Uterus (tissue), 2 donors: ENCODE measurements around the gene ESPNL.

Experiments
- POLR2A ChIP-seq, 2 donors: fragments of 450-650 bp; IDR thresholded peaks; one replicate each; pipeline ENCODE4 v1.6.1; 2016; ENCODE audit warnings: antibody characterized with exemption in 2 of 2, mild to moderate bottlenecking in 1 of 2, moderate library complexity in 1 of 2
- TF ChIP-seq, protein P1 (sequence below), 4 experiments: fragments of 200-600 bp in 2 of 4; fragments of 450-650 bp in 2 of 4; sonication (generic) in 2 of 4; IDR thresholded peaks; one replicate each; pipeline ENCODE4 v1.5.1; 2016 to 2019; ENCODE audit warnings: antibody characterized with exemption in 4 of 4, mild to moderate bottlenecking in 2 of 4, moderate library complexity in 1 of 4

- TF ChIP-seq, protein P1, sequence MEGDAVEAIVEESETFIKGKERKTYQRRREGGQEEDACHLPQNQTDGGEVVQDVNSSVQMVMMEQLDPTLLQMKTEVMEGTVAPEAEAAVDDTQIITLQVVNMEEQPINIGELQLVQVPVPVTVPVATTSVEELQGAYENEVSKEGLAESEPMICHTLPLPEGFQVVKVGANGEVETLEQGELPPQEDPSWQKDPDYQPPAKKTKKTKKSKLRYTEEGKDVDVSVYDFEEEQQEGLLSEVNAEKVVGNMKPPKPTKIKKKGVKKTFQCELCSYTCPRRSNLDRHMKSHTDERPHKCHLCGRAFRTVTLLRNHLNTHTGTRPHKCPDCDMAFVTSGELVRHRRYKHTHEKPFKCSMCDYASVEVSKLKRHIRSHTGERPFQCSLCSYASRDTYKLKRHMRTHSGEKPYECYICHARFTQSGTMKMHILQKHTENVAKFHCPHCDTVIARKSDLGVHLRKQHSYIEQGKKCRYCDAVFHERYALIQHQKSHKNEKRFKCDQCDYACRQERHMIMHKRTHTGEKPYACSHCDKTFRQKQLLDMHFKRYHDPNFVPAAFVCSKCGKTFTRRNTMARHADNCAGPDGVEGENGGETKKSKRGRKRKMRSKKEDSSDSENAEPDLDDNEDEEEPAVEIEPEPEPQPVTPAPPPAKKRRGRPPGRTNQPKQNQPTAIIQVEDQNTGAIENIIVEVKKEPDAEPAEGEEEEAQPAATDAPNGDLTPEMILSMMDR (IDR thresholded peaks at IDR 0.05): no peak
- TF ChIP-seq POLR2A (IDR thresholded peaks at IDR 0.05): no peak
Measured at GRCh38 chr2:238080518-238080917, 19.6 kb upstream of the ESPNL start.
